Stimulated activated CD4-positive, alpha-beta T cell treated with anti-CD3 and anti-CD28 coated beads, Interleukin-4, amount 100 ng/mL, for 48 hours (primary cell): Measurements from ENCODE around the gene DNAH2.
"Not testable (repeated sequence)": the region's sequence is repeated elsewhere in the genome, so short reads cannot be mapped to it uniquely, and the experiment has no call there.

Experiments
- DNase-seq, 2 donors: peaks; one replicate each; pipeline ENCODE4 v3.0.0-alpha.2; 2020; ENCODE audit warnings: low read depth in 2 of 2

Gene DNAH2

DNA sequence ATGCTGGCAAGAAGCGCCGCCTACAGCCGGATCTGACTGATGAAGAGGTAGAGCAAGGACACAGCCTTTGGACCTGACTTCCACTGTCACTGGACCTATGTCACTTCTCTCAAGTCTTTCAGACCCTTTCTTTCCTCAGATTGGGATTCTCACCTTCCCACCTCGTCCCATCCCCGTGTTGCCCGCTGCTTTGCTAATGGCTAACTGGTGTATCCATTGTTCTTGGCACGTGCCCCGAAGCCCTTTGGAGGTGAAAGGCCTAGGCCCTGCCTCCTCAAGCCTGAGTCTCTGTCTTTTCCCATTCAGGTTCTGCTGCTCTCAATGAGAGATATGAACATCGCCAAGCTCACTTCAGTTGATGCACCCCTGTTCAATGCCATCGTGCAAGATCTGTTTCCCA, 63.2 kb downstream of the DNAH2 start:
- no peak for DNase-seq

DNA sequence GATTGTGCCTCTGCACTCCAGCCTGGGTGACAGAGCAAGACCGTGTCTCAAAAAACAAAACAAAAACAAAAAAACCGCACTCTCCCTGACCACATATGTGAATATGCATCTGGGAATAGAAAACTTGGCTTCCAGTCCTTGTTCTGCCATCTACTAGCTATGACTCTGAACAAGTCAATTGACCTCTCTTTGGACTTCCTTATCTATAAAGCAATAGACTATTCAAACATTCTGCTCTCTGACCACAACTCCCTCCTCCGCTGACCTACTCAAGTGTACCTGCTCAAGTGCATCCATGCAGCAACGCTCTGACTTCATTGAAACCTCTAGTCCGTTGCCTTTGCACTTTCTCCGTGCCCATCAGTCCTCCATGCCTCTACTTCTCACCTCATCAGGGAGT, 63.9 kb downstream of the DNAH2 start:
- DNase-seq = no peak

DNA sequence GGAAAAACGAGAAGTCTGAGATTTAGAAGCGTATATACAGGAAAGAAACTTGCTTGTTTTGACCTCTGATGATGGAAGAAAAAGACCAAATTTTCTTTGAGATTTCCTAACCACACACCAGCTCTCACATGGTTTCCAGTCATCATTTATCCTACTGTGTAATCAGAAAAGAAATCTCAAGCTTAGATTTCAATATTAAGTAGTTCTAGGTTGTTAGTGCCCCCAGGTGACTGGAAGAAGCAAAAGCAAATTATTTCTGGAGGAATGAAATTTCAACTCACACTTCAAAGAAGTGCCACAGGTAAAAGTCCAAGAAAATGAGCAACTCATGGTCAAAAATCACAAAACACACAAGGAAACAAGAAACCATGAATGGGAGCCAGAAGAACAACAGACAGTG, 64.7 kb downstream of the DNAH2 start:
- no peak for DNase-seq

DNA sequence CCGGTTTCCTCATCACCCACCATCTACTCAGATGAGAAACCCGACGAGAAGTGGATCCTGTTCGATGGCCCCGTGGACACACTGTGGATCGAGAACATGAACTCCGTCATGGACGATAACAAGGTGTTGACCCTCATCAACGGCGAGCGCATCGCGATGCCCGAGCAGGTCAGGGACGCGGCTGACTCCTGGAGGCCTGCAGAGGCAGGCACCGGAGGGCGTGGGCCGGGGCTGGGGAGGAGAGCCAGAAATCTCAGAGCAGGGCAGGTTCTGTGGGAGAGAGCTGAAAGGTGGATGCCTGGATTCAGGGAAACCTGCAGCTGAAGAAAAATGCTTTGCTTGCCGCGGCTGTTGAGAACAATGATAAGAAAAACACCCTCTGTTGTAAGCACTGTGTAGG, 69.3 kb downstream of the DNAH2 start:
- DNase-seq = no peak

DNA sequence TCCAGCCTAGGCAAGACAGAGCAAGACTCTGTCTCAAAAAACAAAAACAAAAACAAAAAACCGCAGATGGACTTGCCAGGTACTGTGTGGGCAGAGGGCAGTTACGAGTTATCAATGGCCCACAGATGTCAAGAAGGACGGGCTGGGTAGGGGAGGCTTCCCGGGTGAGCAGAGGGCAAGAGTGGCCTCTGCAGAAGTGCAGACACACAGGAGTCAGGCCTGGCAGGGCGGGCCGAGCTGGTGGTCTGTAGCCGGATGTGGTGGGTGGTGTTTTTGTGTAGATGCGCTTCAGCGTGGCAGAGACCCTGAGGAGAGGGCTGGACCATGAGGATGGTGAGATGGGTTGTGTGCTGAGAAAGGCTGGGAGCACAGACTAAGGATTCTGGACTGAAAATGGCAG, 71.6 kb downstream of the DNAH2 start:
- no peak for DNase-seq

DNA sequence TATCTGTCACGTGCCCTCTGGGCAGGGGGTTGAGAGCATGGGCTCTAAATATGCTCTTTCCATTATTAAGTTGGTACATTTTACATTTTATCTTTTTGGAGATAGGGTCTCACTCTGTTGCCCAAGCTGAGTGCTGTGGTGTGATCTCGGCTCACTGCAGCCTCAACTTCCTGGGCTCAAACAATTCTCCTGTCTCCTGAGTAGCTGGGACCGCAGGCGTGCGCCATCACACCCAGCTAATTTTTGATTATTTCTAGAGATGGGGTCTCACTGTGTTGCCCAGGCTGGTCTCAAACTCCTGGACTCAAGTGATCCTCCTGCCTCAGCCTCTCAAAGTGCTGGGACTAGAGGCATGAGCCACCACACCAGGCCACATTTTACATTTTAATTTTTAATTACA, 72.6 kb downstream of the DNAH2 start:
- DNase-seq = no peak

DNA sequence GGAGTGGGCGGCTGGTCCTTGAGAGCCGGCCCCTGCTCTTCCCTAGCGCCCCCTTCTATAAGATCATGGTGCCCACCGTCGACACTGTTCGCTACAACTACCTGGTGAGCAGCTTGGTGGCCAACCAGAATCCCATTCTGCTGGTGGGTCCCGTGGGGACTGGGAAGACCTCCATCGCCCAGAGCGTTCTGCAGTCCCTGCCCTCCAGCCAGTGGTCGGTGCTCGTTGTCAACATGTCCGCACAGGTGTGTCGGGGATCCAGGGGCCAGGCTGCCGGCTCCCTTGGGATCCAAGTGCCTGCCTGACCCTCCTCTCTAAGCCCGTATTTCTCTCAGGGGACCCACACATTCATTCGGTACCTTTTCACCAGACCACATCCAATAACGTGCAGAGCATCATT, 75.1 kb downstream of the DNAH2 start:
- no peak for DNase-seq

DNA sequence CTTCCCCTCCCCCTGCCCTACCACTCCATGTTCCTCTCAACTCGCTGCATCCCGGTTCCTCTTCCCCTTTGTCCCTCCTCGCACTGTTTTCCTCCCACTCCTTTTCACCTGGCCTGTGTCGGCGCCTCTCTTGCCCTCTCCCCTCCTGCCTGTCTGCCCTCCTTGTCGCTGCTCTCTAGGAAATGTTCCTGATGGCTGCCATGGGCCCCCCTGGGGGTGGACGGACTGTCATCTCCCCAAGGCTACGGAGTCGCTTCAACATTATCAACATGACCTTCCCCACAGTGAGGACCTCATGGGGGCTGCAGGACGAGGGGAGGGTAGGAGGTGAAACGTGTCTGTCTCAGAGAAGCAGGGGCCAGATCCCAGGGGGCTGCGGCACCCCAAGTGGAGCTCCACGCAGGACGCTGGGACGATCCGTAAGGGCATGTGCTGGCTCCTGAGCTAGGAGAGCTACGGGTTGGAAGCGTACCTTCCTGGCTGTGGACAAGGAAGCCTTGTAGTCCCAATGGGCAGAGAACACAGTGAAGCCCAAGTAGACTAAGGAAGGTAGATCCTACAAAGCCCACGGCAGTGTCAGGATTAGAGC, 76.6 kb downstream of the DNAH2 start:
- DNase-seq = no peak

DNA sequence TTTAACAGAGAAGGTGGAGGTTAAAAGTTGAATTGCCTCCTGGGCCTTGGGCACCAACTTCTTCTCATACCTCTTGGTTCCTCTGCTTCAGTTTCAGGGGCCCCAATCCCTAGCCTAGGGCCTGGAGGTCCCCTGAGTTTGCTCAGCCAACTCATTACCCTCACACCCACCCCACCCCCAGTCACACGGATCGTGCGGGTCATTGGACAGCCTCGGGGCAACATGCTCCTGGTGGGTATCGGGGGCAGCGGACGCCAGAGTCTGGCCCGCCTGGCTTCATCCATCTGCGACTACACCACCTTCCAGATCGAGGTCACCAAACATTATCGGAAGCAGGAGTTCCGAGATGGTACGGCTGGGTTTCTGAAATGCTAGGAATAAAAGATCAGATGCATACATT, 80.4 kb downstream of the DNAH2 start:
- no peak for DNase-seq

DNA sequence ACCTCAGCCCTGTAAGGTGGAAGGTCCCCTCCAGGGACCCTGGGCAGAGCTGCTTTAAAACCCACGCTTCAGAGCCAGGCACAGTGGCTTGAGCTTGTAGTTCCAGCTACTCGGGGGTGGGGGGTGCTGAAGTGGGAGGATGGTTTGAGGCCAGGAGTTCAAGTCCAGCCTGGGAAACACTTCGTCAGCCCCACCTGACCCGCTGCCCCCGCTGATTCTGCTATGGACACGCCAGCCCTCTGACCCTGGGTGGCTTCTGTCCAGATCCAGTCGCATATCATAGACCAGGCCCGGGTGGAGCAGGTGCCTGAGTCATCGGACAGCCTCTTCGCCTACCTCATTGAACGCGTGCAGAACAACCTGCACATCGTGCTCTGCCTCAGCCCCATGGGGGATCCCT, 81.3 kb downstream of the DNAH2 start:
- no peak for DNase-seq

DNA sequence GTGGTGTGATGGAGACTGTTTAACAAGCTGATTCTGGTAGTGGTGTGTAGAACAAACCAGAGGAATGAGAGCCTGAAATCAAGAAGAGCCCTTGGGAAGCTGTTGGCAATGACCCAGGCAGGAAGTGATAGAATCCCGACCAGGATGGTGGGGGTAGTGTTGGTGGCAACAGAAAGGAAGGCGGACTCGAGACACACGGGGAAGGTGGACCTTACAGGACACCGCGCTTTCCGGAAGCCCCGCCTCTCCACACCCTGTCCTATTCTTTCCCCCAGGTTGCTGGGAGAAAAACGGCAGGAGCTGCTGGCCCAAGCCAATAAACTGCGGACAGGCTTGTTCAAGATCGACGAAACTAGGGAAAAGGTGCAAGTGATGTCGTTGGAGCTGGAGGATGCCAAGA, 86.4 kb downstream of the DNAH2 start:
- DNase-seq = no peak

DNA sequence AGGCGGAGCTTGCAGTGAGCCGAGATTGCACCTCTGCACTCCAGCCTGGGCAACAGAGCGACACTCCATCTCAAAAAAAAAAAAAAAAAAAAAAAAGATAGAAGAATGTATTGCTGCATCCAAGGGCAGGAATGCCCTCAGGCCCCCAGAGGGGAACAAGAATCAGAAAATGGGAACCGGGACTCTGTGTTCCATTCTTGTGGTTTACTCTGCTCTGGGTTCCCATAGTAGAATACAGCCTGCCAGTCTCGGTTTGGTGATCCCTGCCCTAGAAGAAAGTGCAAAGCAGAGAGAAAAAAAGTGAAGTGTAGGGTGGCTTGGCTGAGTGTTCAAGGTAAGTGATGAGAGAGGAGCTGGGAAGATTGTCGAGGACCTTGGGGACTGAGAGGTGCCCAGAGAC, 89.0 kb downstream of the DNAH2 start:
- DNase-seq = no peak

DNA sequence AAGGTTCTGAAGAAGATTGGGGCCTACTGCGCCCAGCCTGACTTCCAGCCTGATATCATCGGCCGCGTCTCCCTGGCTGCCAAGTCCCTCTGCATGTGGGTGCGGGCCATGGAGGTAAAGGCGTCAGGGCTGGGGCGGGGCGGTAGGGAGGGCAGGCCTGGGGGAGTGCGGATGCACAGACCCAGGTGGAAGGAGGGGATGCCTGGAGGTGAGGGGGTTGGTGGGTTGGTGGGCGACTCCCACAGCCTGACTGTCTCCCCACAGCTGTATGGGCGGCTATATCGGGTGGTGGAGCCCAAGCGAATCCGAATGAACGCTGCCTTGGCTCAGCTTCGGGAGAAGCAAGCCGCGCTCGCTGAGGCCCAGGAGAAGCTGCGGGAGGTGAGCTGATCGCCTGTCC, 89.7 kb downstream of the DNAH2 start:
- DNase-seq = no peak

DNA sequence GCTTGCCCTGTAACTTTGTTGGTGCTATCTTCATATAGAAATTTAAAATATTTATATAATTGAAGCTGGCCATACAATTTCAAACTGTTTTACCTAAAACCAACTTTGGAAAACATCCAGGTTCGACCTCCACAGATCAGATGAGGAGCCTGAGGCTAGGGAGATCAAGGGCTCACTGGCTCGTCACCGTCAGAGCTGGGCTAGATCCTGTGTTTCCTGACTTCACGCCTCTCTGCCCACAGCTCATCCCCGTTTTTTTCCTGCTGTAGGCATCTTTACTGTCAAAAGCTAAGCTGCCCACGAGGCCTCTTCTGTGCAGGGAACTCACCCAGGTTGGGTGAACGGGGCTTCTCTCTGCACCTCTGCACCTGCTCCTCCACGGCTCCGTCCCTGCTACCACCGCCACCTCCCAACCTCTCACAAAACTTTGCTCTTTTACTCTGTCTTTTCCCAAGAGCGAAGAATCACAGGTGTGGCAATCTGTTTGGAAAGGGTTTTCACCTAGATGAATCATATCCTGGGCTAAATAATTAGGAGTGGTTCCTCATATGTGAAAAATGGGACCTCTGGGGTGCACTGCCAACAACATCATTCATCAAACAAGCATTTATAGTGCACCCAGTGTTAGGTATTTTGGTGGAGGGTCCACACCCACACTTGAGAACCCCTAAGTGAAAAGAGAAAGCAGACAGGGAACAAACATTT, 91.7 kb downstream of the DNAH2 start:
- no peak for DNase-seq

DNA sequence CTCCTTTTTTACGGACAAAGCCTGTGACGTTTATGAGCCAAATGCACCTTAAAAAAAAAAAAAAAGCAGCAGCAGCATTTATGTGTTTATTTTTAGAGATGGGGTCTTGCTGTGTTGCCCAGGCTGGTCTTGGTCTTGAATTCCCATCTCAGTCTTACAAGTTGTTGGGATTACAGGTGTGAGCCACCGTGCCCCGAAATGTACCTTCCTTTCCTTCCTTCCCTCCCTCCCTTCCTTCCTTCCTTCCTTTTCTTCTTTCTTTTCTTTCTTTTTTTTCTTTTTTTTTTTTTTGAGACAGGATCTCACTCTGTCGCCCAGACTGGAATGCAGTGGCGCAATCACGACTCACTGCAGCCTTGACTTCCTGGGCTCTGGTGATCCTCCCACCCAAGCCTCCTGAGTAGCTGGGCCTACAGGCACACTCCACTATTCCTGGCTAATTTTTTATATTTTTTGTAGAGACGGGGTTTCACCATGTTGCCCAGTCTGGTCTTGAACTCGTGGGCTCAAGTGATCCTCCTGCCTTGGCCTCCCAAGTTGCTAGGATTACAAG, 92.3 kb downstream of the DNAH2 start:
- DNase-seq = not testable (repeated sequence)

DNA sequence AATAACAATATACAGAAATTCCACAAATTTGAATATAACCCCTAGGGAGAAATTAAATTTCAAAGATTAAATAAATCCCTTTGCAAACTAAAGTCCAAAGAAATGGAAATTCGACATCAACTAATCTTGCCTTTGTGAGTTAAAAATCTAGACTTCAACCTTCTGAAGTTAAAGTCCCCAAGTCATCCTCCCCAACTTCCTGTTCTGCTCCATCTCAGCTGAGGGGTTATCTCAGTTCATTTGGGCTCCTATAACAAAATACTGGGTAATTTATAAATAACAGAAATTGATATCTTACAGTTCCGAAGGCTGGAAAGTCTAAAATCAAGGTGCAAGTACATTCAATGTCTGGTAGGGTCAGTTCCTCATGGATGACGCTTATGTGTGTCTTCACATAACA, 93.7 kb downstream of the DNAH2 start:
- no peak for DNase-seq

DNA sequence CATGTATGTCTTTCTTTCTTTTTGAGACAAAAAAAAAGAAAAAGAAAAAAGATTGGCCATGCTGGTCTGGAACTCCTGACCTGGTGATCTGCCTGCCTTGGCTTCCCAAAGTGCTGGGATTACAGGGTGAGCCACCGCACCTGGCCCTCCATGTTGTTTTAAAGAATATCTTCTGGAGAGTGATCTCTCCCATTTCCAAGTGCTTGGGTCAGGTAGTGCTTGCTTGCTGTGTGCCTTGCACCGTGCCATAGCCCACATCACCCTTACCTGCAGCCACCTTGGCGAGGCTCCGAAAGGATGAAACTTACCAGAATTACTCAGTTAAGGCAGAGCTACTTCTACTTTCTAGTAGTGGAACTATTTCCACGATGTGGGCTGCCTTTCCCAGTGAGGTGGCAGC, 97.4 kb downstream of the DNAH2 start:
- DNase-seq = no peak

DNA sequence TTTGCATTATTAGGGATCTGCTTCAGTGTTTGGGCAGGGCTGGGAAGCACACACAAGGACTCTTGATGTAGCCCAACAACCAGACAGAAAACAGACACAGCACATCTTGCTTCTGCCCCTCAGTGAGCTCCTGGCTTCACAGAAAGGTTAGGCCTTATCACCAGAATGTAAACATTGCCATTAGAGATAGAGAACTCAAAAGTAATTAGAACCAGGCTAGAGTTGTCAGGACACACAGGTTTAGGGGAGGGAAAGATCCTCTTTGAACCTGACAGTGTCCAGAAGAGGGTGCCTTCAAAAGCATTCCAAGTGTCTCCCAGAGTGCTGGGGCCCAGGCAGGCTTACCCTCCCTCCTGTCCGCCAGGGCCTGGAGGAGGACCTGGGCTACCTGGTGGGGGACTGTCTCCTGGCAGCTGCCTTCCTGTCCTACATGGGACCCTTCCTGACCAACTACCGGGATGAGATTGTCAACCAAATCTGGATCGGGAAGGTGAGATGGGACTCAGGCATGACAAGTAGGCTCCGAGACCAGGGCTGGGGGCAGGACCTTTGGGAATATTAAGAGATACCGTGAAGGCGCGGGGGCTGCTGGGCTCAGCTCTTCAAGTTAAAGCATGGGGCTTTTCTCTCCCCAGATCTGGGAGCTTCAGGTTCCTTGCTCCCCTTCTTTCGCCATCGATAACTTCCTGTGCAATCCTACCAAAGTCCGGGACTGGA, 99.5 kb downstream of the DNAH2 start:
- no peak for DNase-seq

DNA sequence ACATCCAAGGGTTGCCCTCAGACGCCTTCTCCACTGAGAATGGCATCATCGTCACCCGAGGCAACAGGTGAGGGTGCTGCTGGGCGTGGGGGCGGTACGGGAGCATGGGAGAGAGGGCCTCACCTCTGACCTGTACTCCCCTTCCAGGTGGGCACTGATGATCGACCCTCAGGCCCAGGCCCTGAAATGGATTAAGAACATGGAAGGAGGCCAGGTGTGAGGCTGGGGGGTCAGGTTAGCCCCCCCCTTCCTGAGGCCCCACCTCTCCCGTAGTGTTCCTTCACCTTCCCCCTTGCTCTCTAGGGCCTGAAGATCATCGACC, 100.1 kb downstream of the DNAH2 start:
- DNase-seq = no peak

DNA sequence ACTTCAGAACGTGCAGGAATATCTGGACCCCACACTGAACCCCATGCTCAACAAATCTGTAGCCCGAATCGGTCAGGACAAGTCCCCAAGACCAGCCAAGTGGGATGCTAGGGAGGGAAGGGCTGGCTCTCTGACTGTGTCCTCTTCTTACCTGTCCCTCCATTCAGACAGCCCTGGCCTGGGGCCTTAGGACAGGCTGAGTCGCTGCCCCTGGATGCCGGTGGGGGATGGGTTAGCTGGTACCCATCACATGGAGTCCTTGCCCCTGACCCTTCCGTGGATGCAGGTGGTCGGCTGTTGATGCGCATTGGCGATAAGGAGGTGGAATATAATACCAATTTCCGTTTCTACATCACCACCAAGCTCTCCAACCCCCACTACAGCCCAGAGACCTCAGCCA, 100.5 kb downstream of the DNAH2 start:
- DNase-seq = no peak

DNA sequence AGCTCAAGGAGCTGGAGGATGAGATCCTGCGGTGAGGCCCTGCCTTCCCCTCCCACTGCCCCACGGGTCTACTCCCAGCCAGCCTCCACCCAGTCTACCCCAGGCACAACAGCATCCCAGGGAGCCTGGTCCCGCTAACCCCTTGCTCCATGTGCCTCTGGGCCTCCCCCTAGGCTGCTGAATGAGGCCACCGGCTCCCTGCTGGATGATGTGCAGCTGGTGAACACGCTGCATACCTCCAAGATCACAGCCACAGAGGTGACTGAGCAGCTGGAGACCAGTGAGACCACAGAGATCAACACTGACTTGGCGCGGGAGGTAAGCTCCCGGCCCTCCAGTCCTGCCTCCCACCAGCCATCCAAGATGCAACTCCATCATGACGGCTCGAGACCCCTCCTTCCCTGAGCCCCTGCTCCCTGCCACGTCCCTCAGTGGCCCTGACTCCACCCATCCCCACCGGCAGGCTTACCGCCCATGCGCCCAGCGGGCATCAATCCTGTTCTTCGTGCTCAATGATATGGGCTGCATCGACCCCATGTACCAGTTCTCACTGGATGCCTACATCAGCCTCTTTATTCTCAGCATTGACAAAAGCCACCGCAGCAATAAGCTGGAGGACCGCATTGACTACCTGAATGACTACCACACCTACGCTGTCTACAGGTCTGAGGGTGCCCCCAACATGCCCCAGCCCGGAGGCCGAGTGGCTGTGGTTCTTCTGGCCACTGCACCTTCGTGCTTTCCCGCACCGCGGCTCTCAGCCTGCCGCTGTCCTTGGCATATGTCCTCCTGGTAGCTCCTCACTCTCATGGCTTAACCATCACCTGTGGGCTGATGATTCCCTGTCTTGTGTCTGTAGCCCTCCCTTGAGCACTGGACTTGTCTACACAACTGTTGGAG, 101.5 kb downstream of the DNAH2 start:
- DNase-seq = no peak

DNA sequence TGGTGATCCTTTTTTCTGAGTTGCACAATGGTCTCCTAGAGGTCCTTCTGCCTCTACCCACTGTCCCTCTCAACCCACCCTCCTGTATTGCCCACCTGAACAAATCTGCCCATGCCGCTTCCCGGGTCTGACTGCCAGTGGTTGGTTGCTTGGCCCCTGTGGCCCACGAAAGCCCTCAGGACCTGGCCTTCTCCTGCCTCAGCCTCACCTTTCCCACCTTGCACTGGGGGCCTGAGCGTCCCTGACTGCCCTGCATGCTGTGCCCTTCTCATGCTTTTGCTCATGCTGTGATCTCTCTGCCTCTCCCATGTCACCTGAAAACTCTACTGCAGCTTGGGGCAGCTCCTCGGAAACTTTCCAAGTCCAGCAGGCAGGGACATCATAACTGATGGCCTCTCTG, 102.7 kb downstream of the DNAH2 start:
- DNase-seq = no peak
